Endothelial cell of hepatic sinusoid (primary cell): ENCODE measurements around the gene RNF115.
"Not testable (repeated sequence)": the region's sequence is repeated elsewhere in the genome, so short reads cannot be mapped to it uniquely, and the experiment has no call there.

ENCODE experiments used
- in situ Hi-C: cut with HindIII; loops from 2 replicates; pipeline ENCODE4 v1.10.0; 2017; ENCODE audit warnings: low sequenced_read_pairs

RNF115 gene

GRCh38 chr1:145747398-145748247, 76.3 kb downstream of the RNF115 start:
- in situ Hi-C loops = no loop called here

DNA sequence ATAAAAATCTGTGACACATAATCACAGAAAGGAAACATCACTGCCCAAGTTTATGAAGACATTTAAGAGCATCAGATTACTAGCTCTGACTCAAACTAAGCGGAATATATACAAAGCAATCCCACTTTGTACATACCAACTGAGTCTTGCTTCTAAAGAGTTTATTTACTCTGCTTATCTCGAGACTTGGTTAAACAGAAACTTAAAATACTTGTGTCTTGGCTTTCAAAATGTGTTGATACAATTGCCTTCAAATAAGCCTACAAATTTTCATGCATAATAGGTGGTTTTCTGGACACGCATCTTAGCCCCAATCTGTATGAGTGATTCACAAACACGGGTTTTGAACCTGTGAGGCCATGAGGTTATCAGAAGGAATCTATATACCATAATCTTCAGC, 83.6 kb downstream of the RNF115 start:
- in situ Hi-C loops = no loop called here

DNA sequence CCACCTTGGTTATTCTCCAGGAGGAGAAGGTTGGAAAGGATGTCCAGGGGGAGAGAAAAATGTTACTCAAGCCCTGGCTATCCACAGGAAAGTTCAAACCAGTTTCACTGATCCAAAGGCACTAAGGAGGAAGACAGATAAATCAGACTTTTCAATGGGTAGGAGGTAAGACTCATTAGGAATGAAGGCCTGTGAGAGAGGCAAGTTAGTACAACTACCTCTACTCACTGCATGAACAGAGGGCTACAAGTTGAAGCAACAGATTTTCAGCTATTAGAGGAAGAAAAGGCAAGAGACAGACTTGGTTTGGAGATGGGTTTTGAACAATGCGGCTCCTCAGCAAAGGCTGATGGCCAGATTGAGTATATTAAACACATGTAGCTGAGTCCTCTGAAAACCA, 87.7 kb downstream of the RNF115 start:
- in situ Hi-C loops = loop anchor here (10.0 kb wide), 1 partner anchor 49 kb away; no protein-coding TSS in a partner anchor

GRCh38 chr1:145730900-145731299, 93.0 kb downstream of the RNF115 start:
- in situ Hi-C loops = loop anchor here (10.0 kb wide), 1 partner anchor 54 kb away; no protein-coding TSS in a partner anchor

DNA sequence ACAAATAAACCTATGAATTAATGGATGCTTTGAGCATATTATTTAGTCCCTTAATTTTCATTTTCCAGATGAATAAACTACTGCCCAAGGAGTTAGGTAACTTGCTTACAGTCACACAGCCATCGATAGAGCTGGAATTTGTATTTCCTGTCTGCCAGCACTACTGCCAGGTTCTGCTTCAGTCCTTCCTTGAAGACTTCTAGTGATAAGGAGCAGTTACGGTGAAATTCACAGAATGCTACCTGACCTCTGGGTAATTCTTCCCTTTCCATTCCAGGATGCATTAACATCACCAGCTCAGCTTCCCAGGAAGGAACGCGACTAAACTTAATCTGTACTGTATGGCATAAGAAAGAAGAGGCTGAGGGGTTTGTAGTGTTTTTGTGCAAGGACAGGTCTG, 93.4 kb downstream of the RNF115 start:
- in situ Hi-C loops = loop anchor here (10.0 kb wide), 1 partner anchor 54 kb away; no protein-coding TSS in a partner anchor

DNA sequence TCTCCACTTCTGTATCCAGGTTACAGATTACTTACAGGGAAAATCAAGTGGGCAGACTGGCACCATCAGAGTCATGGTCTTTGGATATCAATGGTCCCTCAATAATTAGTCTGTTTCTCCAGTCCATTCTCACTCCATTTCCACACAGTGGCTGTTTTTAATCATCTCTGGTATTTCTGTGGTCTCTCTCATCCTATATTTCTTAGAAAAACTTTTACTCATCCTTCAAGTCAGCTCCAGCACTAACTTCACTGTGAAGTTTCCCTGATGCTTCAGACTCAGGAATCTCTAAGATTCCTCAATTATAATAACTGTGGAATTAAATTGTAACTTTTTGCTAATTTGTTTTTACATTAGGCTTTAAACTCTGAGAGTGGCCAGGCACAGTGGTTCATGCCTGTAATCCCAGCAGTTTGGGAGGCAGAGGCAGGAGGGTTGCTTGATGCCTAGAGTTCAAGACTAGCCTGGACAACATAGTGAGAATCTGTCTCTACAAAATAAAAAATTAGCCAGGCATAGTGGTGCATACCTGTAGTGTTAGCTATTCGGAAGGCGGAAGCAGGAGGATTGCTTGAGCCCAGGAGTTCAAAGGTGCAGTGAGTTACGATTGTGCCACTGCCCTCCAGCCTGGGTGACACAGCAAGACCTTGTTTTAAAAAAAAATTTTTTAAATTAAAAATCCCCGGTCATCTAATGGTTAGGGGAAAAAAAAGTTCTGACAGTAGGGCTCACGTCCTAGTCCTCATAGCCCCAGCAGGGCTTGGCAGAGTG, 94.0 kb downstream of the RNF115 start:
- in situ Hi-C loops = loop anchor here (10.0 kb wide), 1 partner anchor 55 kb away; no protein-coding TSS in a partner anchor

DNA sequence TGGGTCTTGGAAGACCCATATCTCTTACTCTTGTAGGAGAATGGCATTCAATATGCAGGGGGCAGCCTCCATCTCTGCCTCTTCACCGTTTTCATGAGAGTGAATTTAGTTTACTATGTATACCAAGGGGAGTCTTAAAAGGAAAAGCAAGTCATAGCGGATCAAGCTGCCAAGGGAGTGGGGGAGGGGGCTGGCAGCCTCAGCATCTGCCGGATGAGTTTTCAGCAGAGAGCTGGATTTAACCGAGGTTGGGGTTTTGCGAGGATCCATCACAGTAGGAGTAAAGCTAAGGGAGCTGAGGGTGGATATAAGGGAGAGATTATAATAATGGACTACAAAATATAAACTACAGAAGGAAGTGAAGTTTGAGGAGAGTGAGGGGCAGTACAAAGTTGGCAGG, 94.7 kb downstream of the RNF115 start:
- in situ Hi-C loops = no loop called here

DNA sequence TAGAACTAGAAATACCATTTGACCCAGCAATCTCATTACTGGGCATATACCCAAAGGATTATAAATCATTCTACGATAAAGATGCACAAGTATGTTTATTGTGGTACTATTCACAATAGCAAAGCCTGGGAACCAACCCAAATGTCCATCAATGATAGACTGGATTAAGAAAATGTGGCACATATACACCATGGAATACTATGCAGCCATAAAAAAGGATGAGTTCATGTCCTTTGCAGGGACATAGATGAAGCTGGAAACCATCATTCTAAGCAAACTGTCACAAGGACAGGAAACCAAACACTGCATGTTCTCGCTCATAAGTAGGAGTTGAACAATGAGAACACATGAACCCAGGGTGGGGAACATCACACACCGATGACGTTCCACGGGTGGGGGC, 97.7 kb downstream of the RNF115 start:
- in situ Hi-C loops = not testable (repeated sequence)

DNA sequence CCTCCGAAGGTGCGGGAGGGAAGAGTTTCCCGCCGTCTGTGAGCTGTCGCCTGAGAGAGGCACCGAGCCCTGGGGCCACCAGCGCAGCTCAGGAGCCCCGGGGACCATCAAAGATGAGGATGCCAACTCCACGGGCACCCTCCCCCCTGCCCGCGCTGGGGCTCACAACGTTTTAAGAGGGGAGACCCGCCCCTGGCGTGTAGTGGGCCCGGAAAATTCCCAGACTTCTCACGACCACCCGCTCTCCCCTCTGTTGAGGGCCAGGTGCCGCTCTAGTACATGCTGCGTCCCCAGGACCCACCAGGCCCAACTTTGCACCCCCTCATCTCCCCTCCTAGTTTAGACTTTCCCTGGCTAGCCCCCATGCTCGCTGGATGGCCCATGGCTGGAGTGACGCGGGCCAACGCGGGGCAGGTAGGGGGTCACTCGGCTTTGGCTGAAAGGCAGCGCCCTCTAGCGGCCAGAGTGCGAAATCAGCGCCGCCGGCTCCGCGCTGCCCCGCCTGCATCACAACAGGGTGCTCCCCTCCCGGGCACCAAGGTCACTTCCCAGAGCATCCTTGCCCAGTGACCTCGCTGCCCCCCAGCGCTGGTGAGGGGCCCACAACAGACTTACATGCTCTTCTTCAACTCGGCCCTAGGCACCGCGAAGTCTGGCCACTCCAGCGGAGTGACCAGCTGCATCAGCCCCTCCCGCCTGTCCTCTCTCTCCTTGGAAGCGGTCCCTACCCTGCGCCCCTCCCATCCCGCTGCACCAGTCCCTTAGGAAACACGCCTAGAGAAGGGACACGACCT, 102.8 kb downstream of the RNF115 start:
- in situ Hi-C loops = no loop called here

DNA sequence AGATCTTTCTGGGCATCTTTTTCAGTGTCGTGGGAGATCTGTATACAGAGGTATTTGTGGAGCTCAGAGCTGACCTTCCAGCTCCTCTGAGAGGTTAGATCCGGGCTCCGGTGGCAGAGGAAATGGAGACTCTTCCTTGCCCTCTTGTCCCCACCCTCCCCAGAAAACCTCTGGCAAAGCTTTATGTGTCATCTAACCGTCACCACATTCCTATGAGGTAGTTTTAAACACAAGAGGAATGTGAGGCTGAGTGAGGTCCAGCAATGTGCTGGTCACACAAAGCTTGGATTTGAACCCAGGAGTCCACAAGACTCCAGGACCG, 103.4 kb downstream of the RNF115 start:
- in situ Hi-C loops = no loop called here

GRCh38 chr1:145719230-145720079, 104.4 kb downstream of the RNF115 start, which contains the start of gene CD160:
Gene CD160 (plus strand): TSS chr1:145719499. CDS start chr1:145728328, 8,829 bp downstream.
- in situ Hi-C loops = no loop called here

DNA sequence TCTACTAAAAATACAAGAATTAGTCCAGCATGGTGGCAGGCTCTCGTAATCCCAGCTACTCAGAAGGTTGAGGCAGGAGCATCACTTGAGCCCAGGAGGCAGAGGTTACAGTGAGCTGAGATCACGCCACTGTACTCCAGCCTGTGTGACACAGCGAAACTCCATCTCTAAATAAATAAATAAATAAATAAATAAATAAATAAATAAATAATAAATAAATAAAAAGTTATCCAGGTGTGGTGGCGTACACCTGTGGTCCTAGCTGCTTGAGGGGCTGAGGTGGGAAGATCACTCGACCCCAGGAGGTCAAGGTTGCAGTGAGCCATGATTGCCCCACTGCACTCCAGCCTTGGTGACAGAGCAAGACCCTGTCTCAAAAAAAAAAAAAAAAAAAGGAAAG, 105.4 kb downstream of the RNF115 start:
- in situ Hi-C loops = not testable (repeated sequence)

GRCh38 chr1:145717833-145718232, 106.1 kb downstream of the RNF115 start:
- in situ Hi-C loops = no loop called here

- in situ Hi-C loops = no loop called here
Observed at GRCh38 chr1:145716641-145717345, 107.1 kb downstream of the RNF115 start.

- in situ Hi-C loops = no loop called here
Observed at GRCh38 chr1:145714524-145715111, 109.3 kb downstream of the RNF115 start.

DNA sequence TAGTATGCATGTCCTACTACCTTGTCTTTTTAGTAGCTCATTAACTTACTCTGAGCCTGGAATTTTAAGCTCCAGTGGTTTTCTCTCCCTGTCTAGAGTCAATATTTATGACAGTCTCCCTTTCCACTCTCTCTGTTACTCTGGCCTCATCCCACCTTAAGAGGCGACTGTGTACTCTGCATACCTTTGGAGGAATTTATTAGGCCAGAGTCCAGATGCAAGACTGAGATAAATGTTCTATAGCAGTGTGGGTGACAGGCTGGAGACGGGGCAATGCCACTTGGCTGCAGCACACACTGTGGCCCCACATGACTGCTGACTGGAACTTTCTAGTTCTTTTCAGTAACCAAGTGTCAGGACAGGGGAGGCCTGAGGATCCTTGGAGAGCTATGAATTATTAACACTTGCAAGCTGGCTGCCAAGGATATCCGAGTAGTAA, 112.7 kb downstream of the RNF115 start:
- in situ Hi-C loops = no loop called here

- in situ Hi-C loops = no loop called here
Observed at GRCh38 chr1:145710291-145711027, 113.4 kb downstream of the RNF115 start.

GRCh38 chr1:145708063-145708462, 115.8 kb downstream of the RNF115 start:
- in situ Hi-C loops = no loop called here
